ENCODE measurements around the gene BET1L.

GRCh38 chr11:223026-223789 is 16.0 kb upstream of the BET1L start:
- TF ChIP-seq CTCF (conservative IDR thresholded peaks at IDR 0.05; ENCODE audit: low read depth, low read length) (no peak), EZH2 (IDR thresholded peaks at IDR 0.05; ENCODE audit: low read length, unreplicated experiment) (no peak), EZH2phosphoT487 (IDR thresholded peaks at IDR 0.05; ENCODE audit: borderline replicate concordance, low read length) (no peak)

All from PC-3 (cell line).